Tibial artery (tissue), 4 donors: ENCODE results near the gene A3GALT2.

Experiments used
- DNase-seq, 2 donors: peaks; one replicate each; pipeline ENCODE4 v3.0.0-alpha.2; 2019
- H3K27ac ChIP-seq, 2 donors: fragments of 200-600 bp; sonication (generic) in 1 of 2; 1 replicate in 1 of 2; 2 replicates in 1 of 2; pipeline ENCODE4 v1.5.1; 2018 to 2019; ENCODE audit warnings: mild to moderate bottlenecking in 1 of 2
- H3K27me3 ChIP-seq, 2 donors: fragments of 200-600 bp; sonication (generic) in 1 of 2; one replicate each; pipeline versions ENCODE4 v1.5.1 to v1.6.0; 2016 to 2019
- H3K36me3 ChIP-seq, 3 donors: fragments of 200-600 bp; sonication (generic) in 2 of 3; one replicate each; pipeline ENCODE4 v1.5.1; 2016 to 2019; ENCODE audit warnings: mild to moderate bottlenecking in 2 of 3
- H3K4me1 ChIP-seq, 4 donors: fragments of 200-600 bp; sonication (generic) in 2 of 4; 1 replicate in 3 of 4; 2 replicates in 1 of 4; pipeline ENCODE4 v1.5.1; 2016 to 2019
- H3K4me3 ChIP-seq, 2 donors: fragments of 200-600 bp; sonication (generic) in 1 of 2; 1 replicate in 1 of 2; 2 replicates in 1 of 2; pipeline ENCODE4 v1.5.1; 2018 to 2019; ENCODE audit warnings: mild to moderate bottlenecking in 2 of 2
- H3K9me3 ChIP-seq, 3 donors: fragments of 200-600 bp; sonication (generic) in 1 of 3; one replicate each; pipeline ENCODE4 v1.5.1; 2016 to 2019
- intact Hi-C: fragments of 100-400 bp; cut with DNase I; formaldehyde crosslinking; loops from one replicate; pipeline ENCODE4 v1.15.0; 2023; ENCODE audit warnings: low total_unique reads
- TF ChIP-seq, protein P1 (sequence below), 2 experiments: fragments of 200-600 bp in 1 of 2; fragments of 450-650 bp in 1 of 2; IDR thresholded peaks; one replicate each; pipeline ENCODE4 v1.5.1; 2017 to 2019; ENCODE audit warnings: antibody characterized with exemption in 2 of 2, mild to moderate bottlenecking in 1 of 2, moderate library complexity in 1 of 2

The A3GALT2 gene

GRCh38 chr1:33363021-33363420 lies 42.1 kb upstream of the A3GALT2 start:
- no peak for DNase-seq
- H3K27ac ChIP-seq: peak overlapping the region; percentile 84 to 87
- TF ChIP-seq, protein P1, sequence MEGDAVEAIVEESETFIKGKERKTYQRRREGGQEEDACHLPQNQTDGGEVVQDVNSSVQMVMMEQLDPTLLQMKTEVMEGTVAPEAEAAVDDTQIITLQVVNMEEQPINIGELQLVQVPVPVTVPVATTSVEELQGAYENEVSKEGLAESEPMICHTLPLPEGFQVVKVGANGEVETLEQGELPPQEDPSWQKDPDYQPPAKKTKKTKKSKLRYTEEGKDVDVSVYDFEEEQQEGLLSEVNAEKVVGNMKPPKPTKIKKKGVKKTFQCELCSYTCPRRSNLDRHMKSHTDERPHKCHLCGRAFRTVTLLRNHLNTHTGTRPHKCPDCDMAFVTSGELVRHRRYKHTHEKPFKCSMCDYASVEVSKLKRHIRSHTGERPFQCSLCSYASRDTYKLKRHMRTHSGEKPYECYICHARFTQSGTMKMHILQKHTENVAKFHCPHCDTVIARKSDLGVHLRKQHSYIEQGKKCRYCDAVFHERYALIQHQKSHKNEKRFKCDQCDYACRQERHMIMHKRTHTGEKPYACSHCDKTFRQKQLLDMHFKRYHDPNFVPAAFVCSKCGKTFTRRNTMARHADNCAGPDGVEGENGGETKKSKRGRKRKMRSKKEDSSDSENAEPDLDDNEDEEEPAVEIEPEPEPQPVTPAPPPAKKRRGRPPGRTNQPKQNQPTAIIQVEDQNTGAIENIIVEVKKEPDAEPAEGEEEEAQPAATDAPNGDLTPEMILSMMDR (IDR thresholded peaks at IDR 0.05): no peak
- no peak overlapping the region for H3K4me3 ChIP-seq
- no peaks in the 10 kb centered on the region for H3K9me3 ChIP-seq
- intact Hi-C loops: no loop called here
- H3K27me3 ChIP-seq: no peaks in the 10 kb centered on the region
- H3K36me3 ChIP-seq: no peaks in the 10 kb centered on the region
- H3K4me1 ChIP-seq: peaks cover 0 to 69% (median 57%) of the 10 kb centered on the region in 4 donors

DNA sequence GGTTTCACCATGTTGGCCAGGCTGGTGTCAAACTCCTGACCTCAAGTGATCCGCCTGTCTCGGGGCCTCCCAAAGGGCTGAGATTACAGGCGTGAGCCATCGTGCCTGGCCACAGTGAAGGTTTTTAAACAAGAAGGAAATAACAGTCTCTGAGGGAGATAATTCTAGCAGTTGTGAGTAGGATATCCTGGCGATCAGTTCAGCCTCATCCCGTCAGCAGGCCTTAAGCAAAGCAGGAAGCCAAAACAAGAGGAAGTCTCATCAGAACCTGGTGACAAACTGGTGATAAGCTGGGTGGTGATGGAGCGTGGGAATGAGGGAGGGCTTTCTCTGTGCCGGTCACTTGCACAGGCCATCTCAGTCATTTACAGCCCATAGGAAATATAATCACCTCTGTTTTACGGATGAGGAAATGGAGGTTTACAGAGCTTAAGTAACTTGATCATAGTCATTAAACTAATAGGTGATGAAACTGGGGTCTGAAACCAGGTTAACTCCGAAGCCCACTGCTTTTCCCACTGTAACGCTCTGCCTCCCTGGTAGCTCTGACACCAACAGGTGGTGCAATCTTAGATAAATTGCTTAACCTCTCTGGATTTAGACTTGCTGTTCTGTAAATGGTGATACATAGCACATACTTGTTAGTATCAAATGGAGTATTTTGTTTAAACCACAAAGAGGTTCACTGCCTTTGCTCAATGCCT lies 40.8 kb upstream of the A3GALT2 start:
- intact Hi-C loops: no loop called here
- Histone ChIP-seq H3K9me3 (no peaks in the 10 kb centered on the region), H3K4me3 (no peak overlapping the region), H3K27me3 (no peaks in the 10 kb centered on the region), H3K36me3 (no peaks in the 10 kb centered on the region), H3K27ac (peak overlapping the region; percentile 84 to 87), H3K4me1 (peaks cover 0 to 56% (median 45%) of the 10 kb centered on the region in 4 donors)
- TF ChIP-seq, protein P1 (IDR thresholded peaks at IDR 0.05): no peak
- no peak for DNase-seq

- Histone ChIP-seq H3K4me3 (no peak overlapping the region), H3K4me1 (peaks cover 0 to 44% (median 32%) of the 10 kb centered on the region in 4 donors), H3K27ac (no peak overlapping the region), H3K9me3 (no peaks in the 10 kb centered on the region), H3K36me3 (no peaks in the 10 kb centered on the region), H3K27me3 (no peaks in the 10 kb centered on the region)
- intact Hi-C loops: no loop called here
- TF ChIP-seq, protein P1 (IDR thresholded peaks at IDR 0.05): no peak
- no peak for DNase-seq
These were observed 39.5 kb upstream of the A3GALT2 start for GRCh38 chr1:33360367-33360766.

DNA sequence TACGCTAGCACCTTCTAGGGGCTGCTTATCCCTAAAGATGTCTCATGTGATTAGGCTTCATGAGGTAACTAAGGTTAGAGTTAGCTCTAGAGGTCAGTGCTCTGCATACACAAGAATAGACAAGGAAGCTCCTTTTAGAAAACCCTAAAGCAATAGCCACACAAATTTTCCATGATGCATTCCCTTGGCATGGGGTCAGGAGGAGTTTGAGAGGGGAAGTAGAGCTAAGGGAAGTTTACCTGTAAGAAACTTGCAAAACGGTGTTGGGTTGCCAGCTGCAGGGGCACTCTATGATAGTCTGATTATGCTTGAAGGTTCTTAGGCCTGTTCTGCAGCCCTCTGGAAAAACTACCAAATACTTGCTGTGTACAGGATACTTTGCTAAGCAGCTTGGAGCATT lies 39.0 kb upstream of the A3GALT2 start:
- Histone ChIP-seq H3K36me3 (peaks cover 0 to 1% (median 0%) of the 10 kb centered on the region in 3 donors), H3K27me3 (no peaks in the 10 kb centered on the region), H3K4me1 (peaks cover 0 to 39% (median 28%) of the 10 kb centered on the region in 4 donors), H3K4me3 (no peak overlapping the region), H3K9me3 (no peaks in the 10 kb centered on the region), H3K27ac (no peak overlapping the region)
- intact Hi-C loops: no loop called here
- TF ChIP-seq, protein P1 (IDR thresholded peaks at IDR 0.05): no peak
- DNase-seq: no peak

GRCh38 chr1:33358795-33359503 lies 38.1 kb upstream of the A3GALT2 start:
- peaks cover 0 to 29% (median 18%) of the 10 kb centered on the region in 4 donors for H3K4me1 ChIP-seq
- no peaks in the 10 kb centered on the region for H3K9me3 ChIP-seq
- no peak overlapping the region for H3K4me3 ChIP-seq
- TF ChIP-seq, protein P1 (IDR thresholded peaks at IDR 0.05): no peak
- H3K36me3 ChIP-seq: peaks cover 6 to 11% (median 7%) of the 10 kb centered on the region in 3 donors
- intact Hi-C loops: no loop called here
- no peak for DNase-seq
- H3K27ac ChIP-seq: no peak overlapping the region
- H3K27me3 ChIP-seq: no peaks in the 10 kb centered on the region
